CD4-positive, alpha-beta memory T cell (primary cell): ENCODE data around the gene HDC. TPM values are rescaled to one million over a fixed set of nuclear protein-coding genes. Genes with fewer than 3 reads are reported as not detected.
A peak's percentile ranks its signal among the peaks of the same experiment; 100 is the strongest.

ENCODE experiments used
- CTCF ChIA-PET: fragments of 350-600 bp; sonication (Branson Sonifier 250); formaldehyde crosslinking; loops from one replicate; lab custom pipeline; 2021; ENCODE audit warnings: inconsistent platforms; ENCODE audit not compliant: partially characterized antibody; lab: Charles Lee
- POLR2A ChIA-PET: fragments of 350-600 bp; sonication (Branson Sonifier 250); formaldehyde crosslinking; loops from one replicate; lab custom pipeline; 2021; ENCODE audit not compliant: partially characterized antibody; lab: Charles Lee
- DNase-seq, 5 donors: peaks; one replicate each; pipeline versions ENCODE4 v3.0.0 to v3.0.0-alpha.2; 2020 to 2022; ENCODE audit warnings: mixed read lengths in 1 of 5
- H3K27ac ChIP-seq: one replicate; pipeline ENCODE4 v1.7.0; 2013; ENCODE audit warnings: low read depth, low read length
- H3K27me3 ChIP-seq: 2 replicates; pipeline ENCODE4 v1.7.0; 2013; ENCODE audit warnings: mild to moderate bottlenecking, low read length, moderate library complexity; ENCODE audit not compliant: insufficient read depth
- H3K36me3 ChIP-seq: 2 replicates; pipeline ENCODE4 v1.7.0; 2013; ENCODE audit warnings: mild to moderate bottlenecking, low read length, moderate library complexity; ENCODE audit not compliant: insufficient read depth
- H3K4me1 ChIP-seq: 2 replicates; pipeline ENCODE4 v1.7.0; 2013; ENCODE audit warnings: mild to moderate bottlenecking, low read length, moderate library complexity; ENCODE audit not compliant: insufficient read depth
- H3K4me3 ChIP-seq, 2 donors: one replicate each; pipeline ENCODE4 v1.7.0; 2013; ENCODE audit warnings: low read length in 2 of 2, mild to moderate bottlenecking in 1 of 2
- H3K9me3 ChIP-seq, 2 donors: one replicate each; pipeline ENCODE4 v1.7.0; 2013; ENCODE audit warnings: low read length in 2 of 2, control low read depth in 1 of 2; ENCODE audit not compliant: control insufficient read depth in 1 of 2
- H3K27ac Mint-ChIP-seq, 7 donors: one replicate each; pipeline ENCODE4 v1.8.0; 2020 to 2021; ENCODE audit warnings: mixed read lengths in 7 of 7, mild to moderate bottlenecking in 6 of 7, inconsistent platforms in 3 of 7, moderate library complexity in 3 of 7
- H3K27me3 Mint-ChIP-seq, 2 donors: one replicate each; pipeline ENCODE4 v1.8.0; 2020 to 2021; ENCODE audit warnings: mixed read lengths in 2 of 2
- H3K36me3 Mint-ChIP-seq, 2 donors: one replicate each; pipeline ENCODE4 v1.8.0; 2020 to 2021; ENCODE audit warnings: mixed read lengths in 2 of 2, inconsistent platforms in 1 of 2, mild to moderate bottlenecking in 1 of 2
- H3K4me1 Mint-ChIP-seq, 4 donors: one replicate each; pipeline ENCODE4 v1.8.0; 2020 to 2021; ENCODE audit warnings: mixed read lengths in 4 of 4, mild to moderate bottlenecking in 1 of 4
- H3K4me3 Mint-ChIP-seq, 8 donors: one replicate each; pipeline ENCODE4 v1.8.0; 2020 to 2021; ENCODE audit warnings: mixed read lengths in 8 of 8, mild to moderate bottlenecking in 7 of 8, moderate library complexity in 6 of 8, inconsistent platforms in 3 of 8
- H3K9me3 Mint-ChIP-seq, 8 donors: one replicate each; pipeline ENCODE4 v1.8.0; 2020 to 2021; ENCODE audit warnings: mixed read lengths in 8 of 8, mild to moderate bottlenecking in 5 of 8, inconsistent platforms in 3 of 8, moderate library complexity in 1 of 8
- intact Hi-C: fragments of 100-400 bp; cut with micrococcal nuclease; formaldehyde crosslinking; loops from one replicate; pipeline ENCODE4 v1.15.1; 2023
- polyA plus RNA-seq, 2 donors: library from polyadenylated mRNA; unstranded; fragments of 300-500 nt; fragmentation: Illumina TruSeq; gene quantifications; one replicate each; pipeline ENCODE4 v1.2.3, GENCODE V29; 2021
- total RNA-seq, 2 experiments: library from RNA; stranded (reverse); gene quantifications; one replicate each; pipeline ENCODE4 v1.2.3, GENCODE V29; 2021

Gene HDC
- total and polyA plus RNA-seq, 4 experiments from 2014 or later, result 0.18 TPM; not detected in 3

DNA sequence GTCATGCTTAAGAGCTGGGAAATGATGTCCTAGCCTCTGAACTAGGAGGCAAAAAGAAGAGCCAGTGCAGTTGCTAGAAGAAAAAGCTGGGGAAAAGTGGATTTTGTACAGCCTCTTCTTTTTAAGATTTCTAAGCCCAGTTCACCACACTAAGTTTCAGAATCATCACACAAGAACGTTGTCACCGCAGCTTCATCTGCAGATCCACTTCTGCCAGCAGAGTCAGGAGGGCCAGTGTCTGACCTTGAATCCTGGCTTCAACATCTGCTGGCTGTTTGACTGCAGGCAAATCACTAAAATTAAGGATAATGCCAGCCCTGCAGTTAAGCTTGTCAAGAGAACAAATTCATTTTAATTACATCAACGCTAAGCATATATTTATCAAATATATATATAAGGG lies 36.2 kb downstream of the HDC start:
- no peak for DNase-seq
- Mint-ChIP-seq H3K27me3 (no peaks in the 10 kb centered on the region), H3K27ac (no peak overlapping the region), H3K9me3 (no peaks in the 10 kb centered on the region), H3K36me3 (no peaks in the 10 kb centered on the region), H3K4me3 (no peak overlapping the region), H3K4me1 (no peaks in the 10 kb centered on the region)
- H3K4me1 ChIP-seq, result no peaks in the 10 kb centered on the region
- intact Hi-C loops, result no loop called here
- H3K36me3 ChIP-seq, result no peaks in the 10 kb centered on the region
- H3K27ac ChIP-seq, result no peak overlapping the region
- no peaks in the 10 kb centered on the region for H3K9me3 ChIP-seq
- ChIA-PET CTCF (no interaction called here), POLR2A (interaction anchor here (0.7 to 0.9 kb wide), 2 partner anchors 18 to 42 kb away, joined by 3 to 5 read pairs; no protein-coding TSS in a partner anchor)
- H3K4me3 ChIP-seq, result no peak overlapping the region
- H3K27me3 ChIP-seq, result no peaks in the 10 kb centered on the region

DNA sequence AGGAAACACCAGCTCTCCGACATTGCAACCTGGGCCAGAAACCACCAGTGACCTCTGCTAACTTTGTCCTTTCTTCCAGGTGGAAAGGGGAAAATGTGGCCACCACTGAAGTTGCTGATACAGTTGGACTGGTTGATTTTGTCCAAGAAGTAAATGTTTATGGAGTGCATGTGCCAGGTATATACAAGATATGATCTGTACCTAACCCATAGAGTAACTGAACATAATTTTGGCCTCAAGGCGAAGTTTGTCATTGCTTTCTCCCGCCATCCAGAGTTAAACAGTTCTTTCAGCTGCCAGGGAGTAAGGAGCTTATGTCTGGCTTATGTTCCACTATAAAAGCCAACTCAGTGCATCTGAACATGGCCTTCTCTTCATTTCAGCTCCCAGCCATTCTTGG lies 36.7 kb downstream of the HDC start:
- H3K27ac ChIP-seq, result no peak overlapping the region
- no peaks in the 10 kb centered on the region for H3K9me3 Mint-ChIP-seq
- no peaks in the 10 kb centered on the region for H3K36me3 Mint-ChIP-seq
- no peaks in the 10 kb centered on the region for H3K27me3 ChIP-seq
- no peaks in the 10 kb centered on the region for H3K4me1 Mint-ChIP-seq
- H3K4me3 ChIP-seq, result no peak overlapping the region
- H3K27ac Mint-ChIP-seq, result no peak overlapping the region
- no peaks in the 10 kb centered on the region for H3K36me3 ChIP-seq
- H3K4me3 Mint-ChIP-seq, result no peak overlapping the region
- intact Hi-C loops, result no loop called here
- H3K4me1 ChIP-seq, result no peaks in the 10 kb centered on the region
- DNase-seq, result no peak
- H3K9me3 ChIP-seq, result no peaks in the 10 kb centered on the region
- no peaks in the 10 kb centered on the region for H3K27me3 Mint-ChIP-seq
- ChIA-PET POLR2A (no interaction called here), CTCF (no interaction called here)

DNA sequence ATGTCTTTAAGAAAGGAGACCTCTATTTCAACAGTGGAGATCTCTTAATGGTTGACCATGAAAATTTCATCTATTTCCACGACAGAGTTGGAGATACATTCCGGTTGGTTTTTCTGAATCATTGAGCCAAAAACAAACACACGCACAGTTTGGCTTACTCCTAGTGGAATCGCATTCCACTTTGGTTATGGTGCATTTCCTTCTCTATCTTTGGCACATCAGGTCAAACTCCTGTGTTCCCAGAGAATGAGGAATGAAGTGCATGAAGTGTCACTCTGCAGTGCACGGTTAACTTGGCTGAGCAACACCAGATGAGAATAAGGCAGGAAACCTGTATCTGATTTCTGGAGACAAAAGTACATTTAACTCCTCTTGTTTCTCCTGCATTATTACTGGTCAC lies 38.5 kb downstream of the HDC start:
- no peak overlapping the region for H3K27ac ChIP-seq
- no peak for DNase-seq
- no peak overlapping the region for H3K27ac Mint-ChIP-seq
- intact Hi-C loops, result no loop called here
- H3K9me3 ChIP-seq, result no peaks in the 10 kb centered on the region
- H3K27me3 Mint-ChIP-seq, result peaks cover 0 to 1% of the 10 kb centered on the region in 2 donors
- H3K36me3 Mint-ChIP-seq, result no peaks in the 10 kb centered on the region
- H3K4me1 ChIP-seq, result no peaks in the 10 kb centered on the region
- H3K4me3 ChIP-seq, result no peak overlapping the region
- H3K4me1 Mint-ChIP-seq, result no peaks in the 10 kb centered on the region
- ChIA-PET POLR2A (no interaction called here), CTCF (no interaction called here)
- H3K36me3 ChIP-seq, result no peaks in the 10 kb centered on the region
- no peaks in the 10 kb centered on the region for H3K9me3 Mint-ChIP-seq
- no peak overlapping the region for H3K4me3 Mint-ChIP-seq
- H3K27me3 ChIP-seq, result no peaks in the 10 kb centered on the region

- H3K4me1 ChIP-seq, result no peaks in the 10 kb centered on the region
- H3K27ac ChIP-seq, result no peak overlapping the region
- intact Hi-C loops, result no loop called here
- ChIA-PET CTCF (no interaction called here), POLR2A (no interaction called here)
- Mint-ChIP-seq H3K27me3 (peaks cover 0 to 1% of the 10 kb centered on the region in 2 donors), H3K27ac (peak overlapping the region in 1 of 7 donors; percentile 19), H3K9me3 (no peaks in the 10 kb centered on the region), H3K4me3 (no peak overlapping the region), H3K4me1 (no peaks in the 10 kb centered on the region), H3K36me3 (no peaks in the 10 kb centered on the region)
- H3K27me3 ChIP-seq, result no peaks in the 10 kb centered on the region
- no peak overlapping the region for H3K4me3 ChIP-seq
- no peaks in the 10 kb centered on the region for H3K36me3 ChIP-seq
- DNase-seq, result no peak
- no peaks in the 10 kb centered on the region for H3K9me3 ChIP-seq
Measured at GRCh38 chr15:50225938-50226337, 39.6 kb downstream of the HDC start.

DNA sequence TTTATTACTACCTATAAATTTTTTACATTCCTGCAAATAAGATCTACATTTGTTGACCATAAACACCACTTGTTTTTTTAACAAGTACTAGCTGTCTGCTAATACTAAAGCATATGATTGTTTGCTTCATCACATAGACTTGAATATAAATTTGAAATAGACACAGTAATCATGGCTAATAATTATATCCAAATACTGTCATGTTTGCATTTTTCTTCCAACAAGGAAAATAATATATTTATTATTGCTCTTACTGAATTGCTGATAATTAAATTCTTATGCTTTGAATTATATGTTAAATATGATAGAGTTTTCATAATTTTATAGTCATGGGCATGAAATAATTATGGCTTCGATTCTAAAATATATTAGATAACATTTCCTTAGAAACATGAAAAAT lies 40.5 kb downstream of the HDC start:
- intact Hi-C loops, result no loop called here
- peaks cover 0 to 1% of the 10 kb centered on the region in 2 donors for H3K27me3 Mint-ChIP-seq
- H3K9me3 Mint-ChIP-seq, result no peaks in the 10 kb centered on the region
- H3K4me3 ChIP-seq, result no peak overlapping the region
- no peaks in the 10 kb centered on the region for H3K27me3 ChIP-seq
- ChIA-PET POLR2A (no interaction called here), CTCF (no interaction called here)
- no peak for DNase-seq
- H3K4me1 Mint-ChIP-seq, result no peaks in the 10 kb centered on the region
- H3K4me3 Mint-ChIP-seq, result no peak overlapping the region
- no peaks in the 10 kb centered on the region for H3K9me3 ChIP-seq
- H3K27ac ChIP-seq, result no peak overlapping the region
- no peaks in the 10 kb centered on the region for H3K36me3 Mint-ChIP-seq
- no peak overlapping the region for H3K27ac Mint-ChIP-seq
- no peaks in the 10 kb centered on the region for H3K4me1 ChIP-seq
- H3K36me3 ChIP-seq, result no peaks in the 10 kb centered on the region

- Mint-ChIP-seq H3K27me3 (peaks cover 0 to 1% of the 10 kb centered on the region in 2 donors), H3K4me1 (no peaks in the 10 kb centered on the region), H3K4me3 (no peak overlapping the region), H3K27ac (no peak overlapping the region), H3K36me3 (no peaks in the 10 kb centered on the region), H3K9me3 (no peaks in the 10 kb centered on the region)
- Histone ChIP-seq H3K4me3 (no peak overlapping the region), H3K27ac (no peak overlapping the region), H3K27me3 (no peaks in the 10 kb centered on the region), H3K9me3 (no peaks in the 10 kb centered on the region), H3K36me3 (no peaks in the 10 kb centered on the region), H3K4me1 (no peaks in the 10 kb centered on the region)
- DNase-seq, result no peak
- CTCF ChIA-PET, result no interaction called here
- intact Hi-C loops, result no loop called here
- POLR2A ChIA-PET, result no interaction called here
Measured at GRCh38 chr15:50224606-50225005, 40.9 kb downstream of the HDC start.

- ChIA-PET POLR2A (no interaction called here), CTCF (no interaction called here)
- intact Hi-C loops, result no loop called here
- no peaks in the 10 kb centered on the region for H3K9me3 Mint-ChIP-seq
- no peaks in the 10 kb centered on the region for H3K36me3 ChIP-seq
- no peaks in the 10 kb centered on the region for H3K36me3 Mint-ChIP-seq
- H3K4me3 Mint-ChIP-seq, result no peak overlapping the region
- H3K27me3 ChIP-seq, result no peaks in the 10 kb centered on the region
- no peak for DNase-seq
- H3K27ac ChIP-seq, result no peak overlapping the region
- peaks cover 0 to 1% of the 10 kb centered on the region in 2 donors for H3K27me3 Mint-ChIP-seq
- no peak overlapping the region for H3K27ac Mint-ChIP-seq
- H3K9me3 ChIP-seq, result no peaks in the 10 kb centered on the region
- H3K4me1 Mint-ChIP-seq, result no peaks in the 10 kb centered on the region
- H3K4me1 ChIP-seq, result no peaks in the 10 kb centered on the region
- no peak overlapping the region for H3K4me3 ChIP-seq
Measured at GRCh38 chr15:50222181-50222580, 43.3 kb downstream of the HDC start.

- H3K27me3 ChIP-seq, result no peaks in the 10 kb centered on the region
- Mint-ChIP-seq H3K36me3 (no peaks in the 10 kb centered on the region), H3K9me3 (peaks cover 0 to 3% (median 0%) of the 10 kb centered on the region in 8 donors), H3K27ac (no peak overlapping the region), H3K27me3 (peaks cover 0 to 2% of the 10 kb centered on the region in 2 donors), H3K4me3 (no peak overlapping the region), H3K4me1 (no peaks in the 10 kb centered on the region)
- intact Hi-C loops, result no loop called here
- no peak for DNase-seq
- ChIA-PET CTCF (no interaction called here), POLR2A (no interaction called here)
- no peak overlapping the region for H3K4me3 ChIP-seq
- H3K9me3 ChIP-seq, result no peaks in the 10 kb centered on the region
- H3K27ac ChIP-seq, result no peak overlapping the region
- H3K36me3 ChIP-seq, result no peaks in the 10 kb centered on the region
- H3K4me1 ChIP-seq, result no peaks in the 10 kb centered on the region
Measured at GRCh38 chr15:50219820-50220219, 45.7 kb downstream of the HDC start.
